H1 (cell line): ENCODE data around the gene IL17A. TPM values are rescaled to one million over a fixed set of nuclear protein-coding genes. Genes with fewer than 3 reads are reported as not detected.
A peak's percentile ranks its signal among the peaks of the same experiment; 100 is the strongest.

Experiments used
- CTCF ChIA-PET: fragments of 300-600 bp; sonication (Branson Sonifier 250); formaldehyde crosslinking; loops from one replicate; lab custom pipeline; 2021; ENCODE audit not compliant: partially characterized antibody; lab: Charles Lee
- POLR2A ChIA-PET: fragments of 300-600 bp; sonication (Branson Sonifier 250); formaldehyde crosslinking; loops from one replicate; lab custom pipeline; 2021; ENCODE audit warnings: inconsistent platforms; ENCODE audit not compliant: partially characterized antibody; lab: Charles Lee
- DNase-seq, 2 experiments: peaks; one replicate each; pipeline versions ENCODE4 v3.0.0 to v3.0.0-alpha.2; 2010 to 2022; ENCODE audit warnings: low spot score in 2 of 2, low read depth in 1 of 2, mixed read lengths in 1 of 2
- FAIRE-seq: peaks from 2 replicates; lab custom pipeline; 2011; peaks lifted over from hg19 to GRCh38; lab: Jason Lieb, UNC
- H2AFZ ChIP-seq: 2 replicates; pipeline ENCODE4 v1.8.1; 2012; ENCODE audit warnings: low read length, inconsistent platforms
- H2AK5ac ChIP-seq: 2 replicates; pipeline ENCODE4 v1.6.1; 2013; ENCODE audit warnings: low read depth, low read length
- H2BK120ac ChIP-seq: replicated peaks from 2 replicates; pipeline ENCODE3; 2013; ENCODE audit warnings: low read depth, low read length, inconsistent platforms
- H2BK12ac ChIP-seq: 2 replicates; pipeline ENCODE4 v1.6.1; 2013; ENCODE audit warnings: low read depth, low read length
- H2BK15ac ChIP-seq: 2 replicates; pipeline ENCODE4 v1.6.1; 2013; ENCODE audit warnings: low read length
- H2BK20ac ChIP-seq: 2 replicates; pipeline ENCODE4 v1.6.1; 2013; ENCODE audit warnings: low read length
- H2BK5ac ChIP-seq: 2 replicates; pipeline ENCODE4 v1.6.1; 2013; ENCODE audit warnings: low read depth, low read length
- H3K14ac ChIP-seq: 2 replicates; pipeline ENCODE4 v1.6.1; 2013; ENCODE audit warnings: inconsistent platforms; ENCODE audit not compliant: insufficient read length
- H3K18ac ChIP-seq: 2 replicates; pipeline ENCODE4 v1.6.1; 2013; ENCODE audit warnings: low read length; ENCODE audit errors: extremely low read depth
- H3K23ac ChIP-seq: 2 replicates; pipeline ENCODE4 v1.6.1; 2013; ENCODE audit warnings: inconsistent platforms; ENCODE audit not compliant: insufficient read length
- H3K23me2 ChIP-seq: 2 replicates; pipeline ENCODE4 v1.6.1; 2013; ENCODE audit warnings: low read depth, low read length
- H3K27ac ChIP-seq: 2 replicates; pipeline ENCODE4 v1.6.1; 2011; ENCODE audit warnings: low read depth, low read length, inconsistent platforms
- H3K27me3 ChIP-seq, 4 experiments: replicated peaks in 1 of 4; 1 replicate in 1 of 4; 2 replicates in 3 of 4; pipeline versions ENCODE4 v1.6.1 to v1.8.1; 2011 to 2013; ENCODE audit warnings: low read length in 3 of 4, mild to moderate bottlenecking in 3 of 4, inconsistent platforms in 2 of 4, mixed read lengths in 2 of 4, moderate library complexity in 1 of 4; ENCODE audit not compliant: control insufficient read depth in 3 of 4, insufficient read depth in 3 of 4; ENCODE audit errors: extremely low read depth in 1 of 4
- H3K36me3 ChIP-seq, 4 experiments: 2 replicates each; pipeline versions ENCODE4 v1.6.1 to v1.8.1; 2011 to 2013; ENCODE audit warnings: mild to moderate bottlenecking in 4 of 4, low read length in 3 of 4, moderate library complexity in 2 of 4, control low read depth in 1 of 4, inconsistent platforms in 1 of 4; ENCODE audit not compliant: insufficient read depth in 4 of 4, control insufficient read depth in 2 of 4
- H3K4ac ChIP-seq: replicated peaks from 2 replicates; pipeline ENCODE3; 2013; ENCODE audit warnings: low read length, low read depth, mixed read lengths, inconsistent platforms; ENCODE audit not compliant: insufficient read length
- H3K4me1 ChIP-seq, 4 experiments: replicated peaks in 1 of 4; 1 replicate in 1 of 4; 2 replicates in 3 of 4; pipeline versions ENCODE4 v1.6.1 to v1.8.1; 2011 to 2013; ENCODE audit warnings: low read length in 3 of 4, inconsistent platforms in 2 of 4, mixed read lengths in 1 of 4; ENCODE audit not compliant: insufficient read depth in 4 of 4, control insufficient read depth in 3 of 4
- H3K4me2 ChIP-seq, 2 experiments: 2 replicates each; pipeline versions ENCODE4 v1.6.1 to v1.8.1; 2011 to 2013; ENCODE audit warnings: low read depth in 2 of 2, low read length in 2 of 2, control low read depth in 1 of 2, inconsistent platforms in 1 of 2, mild to moderate bottlenecking in 1 of 2; ENCODE audit not compliant: insufficient read depth in 1 of 2
- H3K4me3 ChIP-seq, 4 experiments: fragments of 200-600, 300-600 bp in 1 of 4; sonication (generic), shearing (Covaris generic), sonication (Bioruptor Twin) in 1 of 4; 2 replicates each; pipeline versions ENCODE4 v1.5.1 to v1.8.1; 2011 to 2016; ENCODE audit warnings: low read length in 4 of 4, low read depth in 3 of 4, control low read depth in 2 of 4, inconsistent platforms in 2 of 4, mild to moderate bottlenecking in 2 of 4, mixed read lengths in 1 of 4, moderate library complexity in 1 of 4; ENCODE audit not compliant: insufficient read depth in 2 of 4; ENCODE audit errors: extremely low read depth in 1 of 4
- H3K56ac ChIP-seq: replicated peaks from 2 replicates; pipeline ENCODE3; 2013; ENCODE audit warnings: low read depth, mild to moderate bottlenecking, mixed read lengths, low read length, inconsistent platforms; ENCODE audit not compliant: insufficient read length
- H3K79me1 ChIP-seq: 2 replicates; pipeline ENCODE4 v1.6.1; 2013; ENCODE audit warnings: low read depth, low read length, control low read depth
- H3K79me2 ChIP-seq, 2 experiments: 2 replicates each; pipeline versions ENCODE4 v1.6.1 to v1.8.1; 2012 to 2013; ENCODE audit warnings: low read length in 2 of 2, mild to moderate bottlenecking in 2 of 2, inconsistent platforms in 1 of 2; ENCODE audit not compliant: insufficient read depth in 2 of 2, control insufficient read depth in 1 of 2
- H3K9ac ChIP-seq, 4 experiments: replicated peaks in 1 of 4; 1 replicate in 1 of 4; 2 replicates in 3 of 4; pipeline versions ENCODE4 v1.6.1 to v1.8.1; 2011 to 2013; ENCODE audit warnings: low read depth in 3 of 4, low read length in 3 of 4, control low read depth in 2 of 4, mild to moderate bottlenecking in 2 of 4, moderate library complexity in 2 of 4, inconsistent platforms in 1 of 4; ENCODE audit errors: extremely low read depth in 1 of 4
- H3K9me3 ChIP-seq, 2 experiments: 2 replicates each; pipeline versions ENCODE4 v1.6.1 to v1.8.1; 2012 to 2013; ENCODE audit warnings: mild to moderate bottlenecking in 2 of 2, moderate library complexity in 2 of 2, control low read depth in 1 of 2, inconsistent platforms in 1 of 2, low read depth in 1 of 2, low read length in 1 of 2, mixed read lengths in 1 of 2; ENCODE audit not compliant: insufficient read depth in 2 of 2
- H4K20me1 ChIP-seq, 2 experiments: replicated peaks in 1 of 2; 2 replicates each; pipeline versions ENCODE3 to v1.8.1; 2011 to 2013; ENCODE audit warnings: inconsistent platforms in 2 of 2, low read length in 2 of 2, mild to moderate bottlenecking in 1 of 2; ENCODE audit not compliant: insufficient read depth in 2 of 2, control insufficient read depth in 1 of 2
- H4K5ac ChIP-seq: 2 replicates; pipeline ENCODE4 v1.6.1; 2013; ENCODE audit warnings: low read length, low read depth, mixed read lengths, inconsistent platforms; ENCODE audit not compliant: insufficient read length
- H4K8ac ChIP-seq: 2 replicates; pipeline ENCODE4 v1.8.0; 2013; ENCODE audit warnings: mild to moderate bottlenecking, moderate library complexity, low read length, inconsistent platforms; ENCODE audit not compliant: insufficient read depth; ENCODE audit errors: extremely low read depth
- H4K91ac ChIP-seq: replicated peaks from 2 replicates; pipeline ENCODE3; 2013; ENCODE audit warnings: low read length, mixed read lengths, inconsistent platforms; ENCODE audit not compliant: insufficient read length
- JUN ChIP-seq: IDR thresholded peaks from 2 replicates; pipeline ENCODE4 v1.6.1; 2011; ENCODE audit warnings: low read depth, mild to moderate bottlenecking, improper control_type of control experiment, low read length
- TBP ChIP-seq: IDR thresholded peaks from 2 replicates; pipeline ENCODE4 v1.6.1; 2011; ENCODE audit warnings: low read depth, low read length, improper control_type of control experiment
- WGBS, 2 experiments: shearing (Covaris generic) in 1 of 2; methylation state at CpG; one replicate each; pipeline versions ENCODE4 v1.1.6 to v1.1.7; 2013 to 2015; ENCODE audit warnings: low lambda C conversion rate in 2 of 2, mixed read lengths in 2 of 2, inconsistent platforms in 1 of 2, low coverage in 1 of 2, missing lambda C conversion rate in 1 of 2; ENCODE audit not compliant: insufficient replicate concordance in 2 of 2, insufficient coverage in 1 of 2, insufficient read length in 1 of 2; ENCODE audit errors: extremely low coverage in 1 of 2, missing lambda C conversion rate in 1 of 2; 5-methylcytosine and 5-hydroxymethylcytosine counted together
- polyA plus RNA-seq, 7 experiments: library from polyadenylated mRNA; depleted of rRNA in 3 of 7; stranded (reverse) in 5 of 7; unstranded in 2 of 7; fragments of >200 nt in 5 of 7; fragments of 200-250 nt in 2 of 7; gene quantifications; 1 replicate in 5 of 7; 2 replicates in 1 of 7; 4 replicates in 1 of 7; pipeline versions ENCODE4 v1.2.1 to v1.2.3, GENCODE V29; 2011 to 2013; ENCODE audit warnings: missing spikeins in 2 of 7, mixed read lengths in 2 of 7
- total RNA-seq: library from RNA; stranded (reverse); fragmentation: NEBNext Ultra II Directional; extraction: Animal tissue kit (Norgen Biotek cat#: 25700); gene quantifications from 2 replicates; pipeline ENCODE4 v1.2.1, GENCODE V29; 2021

The IL17A gene
- total and polyA plus RNA-seq, 2 of the 8 experiments (the other 6 are each of a cell fraction or from before 2014, with no cell fraction given), result not detected

DNA sequence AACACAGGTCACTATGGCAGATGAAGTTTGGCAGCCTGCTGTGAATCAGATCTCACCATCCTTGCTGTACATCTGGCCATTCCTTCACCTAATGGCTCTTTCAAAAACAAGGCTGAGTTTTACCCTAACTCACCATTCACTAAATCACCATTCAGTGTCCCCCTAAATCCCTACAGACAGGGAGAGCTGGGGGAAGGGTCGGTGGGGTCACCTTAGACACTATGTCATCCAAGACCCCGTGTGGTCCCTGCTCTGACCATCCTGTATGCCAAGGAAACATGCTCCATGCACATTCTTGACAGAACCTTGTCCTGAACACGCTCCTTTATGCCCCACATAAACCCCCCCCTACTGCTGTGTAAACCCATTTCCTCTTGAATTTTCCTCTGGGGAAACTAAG is 31.8 kb upstream of the IL17A start:
- Histone ChIP-seq H2AK5ac (no peak overlapping the region), H3K27me3 (no peaks in the 10 kb centered on the region; a peak in 1 of 7 replicates), H3K27ac (no peak overlapping the region), H3K4ac (peak overlapping the region; percentile 27), H4K8ac (no peak overlapping the region), H3K4me1 (peaks cover 3 to 19% (median 15%) of the 10 kb centered on the region in 4 experiments; a peak in 6 of 7 replicates), H3K79me1 (no peaks in the 10 kb centered on the region), H4K91ac (peak overlapping the region; percentile 36), H3K4me3 (no peak overlapping the region), H2BK5ac (peak overlapping the region; percentile 41; the same call in 1 of the 2 replicates), H3K9me3 (no peaks in the 10 kb centered on the region), H2AFZ (no peak overlapping the region), H3K23ac (no peak overlapping the region), H3K18ac (peak overlapping the region; percentile 56; the same call in 1 of the 2 replicates), H3K56ac (no peak overlapping the region), H3K79me2 (no peaks in the 10 kb centered on the region), H4K5ac (no peak overlapping the region), H2BK120ac (no peak overlapping the region), H3K9ac (no peak overlapping the region), H2BK15ac (no peak overlapping the region), H3K23me2 (no peaks in the 10 kb centered on the region; the same call in 1 of the 2 replicates), H3K36me3 (no peaks in the 10 kb centered on the region), H3K14ac (no peak overlapping the region), H2BK12ac (peak overlapping the region; percentile 68; the same call in 1 of the 2 replicates), H4K20me1 (no peaks in the 10 kb centered on the region), H3K4me2 (no peak overlapping the region), H2BK20ac (no peak overlapping the region)
- WGBS, 2 experiments, result 93% methylated on average over 3 of the region's 3 CpGs; no CpG with 5 or more reads in 1 of the 2 experiments
- TF ChIP-seq JUN (no peak), TBP (no peak)
- CTCF ChIA-PET, result interaction anchor here (0.9 to 1.9 kb wide), 7 partner anchors 8 to 110 kb away, joined by 3 to 9 read pairs (median 4); partner anchors contain the start of gene PKHD1
- DNase-seq (no peak), FAIRE-seq (no peak)
- POLR2A ChIA-PET, result interaction anchor here (1.5 to 2.1 kb wide), 2 partner anchors 109 to 125 kb away, joined by 3 to 6 read pairs; no protein-coding TSS in a partner anchor
